ENCODE measurements around the gene CYTH2.

DNA sequence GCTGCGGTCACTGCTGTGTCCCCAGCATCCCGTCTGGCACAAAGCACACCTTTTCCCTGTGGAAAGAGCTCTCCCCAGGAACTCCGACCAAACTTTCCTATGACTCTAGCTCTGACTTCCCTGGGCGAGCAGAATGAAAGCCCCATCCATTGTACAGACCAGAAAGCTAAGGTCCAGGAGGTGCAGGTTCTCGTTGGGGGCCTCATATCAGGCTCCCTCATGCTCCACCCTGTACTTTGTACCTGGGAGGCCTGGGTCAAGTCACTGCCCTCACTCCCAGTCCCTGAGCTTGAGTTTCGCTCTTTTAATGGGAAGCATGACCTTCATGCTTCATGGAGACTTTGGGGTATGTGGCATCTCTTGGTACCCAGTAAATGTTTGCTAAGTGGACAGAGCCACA lies 18.4 kb downstream of the CYTH2 start:
- TF ChIP-seq, protein P1, sequence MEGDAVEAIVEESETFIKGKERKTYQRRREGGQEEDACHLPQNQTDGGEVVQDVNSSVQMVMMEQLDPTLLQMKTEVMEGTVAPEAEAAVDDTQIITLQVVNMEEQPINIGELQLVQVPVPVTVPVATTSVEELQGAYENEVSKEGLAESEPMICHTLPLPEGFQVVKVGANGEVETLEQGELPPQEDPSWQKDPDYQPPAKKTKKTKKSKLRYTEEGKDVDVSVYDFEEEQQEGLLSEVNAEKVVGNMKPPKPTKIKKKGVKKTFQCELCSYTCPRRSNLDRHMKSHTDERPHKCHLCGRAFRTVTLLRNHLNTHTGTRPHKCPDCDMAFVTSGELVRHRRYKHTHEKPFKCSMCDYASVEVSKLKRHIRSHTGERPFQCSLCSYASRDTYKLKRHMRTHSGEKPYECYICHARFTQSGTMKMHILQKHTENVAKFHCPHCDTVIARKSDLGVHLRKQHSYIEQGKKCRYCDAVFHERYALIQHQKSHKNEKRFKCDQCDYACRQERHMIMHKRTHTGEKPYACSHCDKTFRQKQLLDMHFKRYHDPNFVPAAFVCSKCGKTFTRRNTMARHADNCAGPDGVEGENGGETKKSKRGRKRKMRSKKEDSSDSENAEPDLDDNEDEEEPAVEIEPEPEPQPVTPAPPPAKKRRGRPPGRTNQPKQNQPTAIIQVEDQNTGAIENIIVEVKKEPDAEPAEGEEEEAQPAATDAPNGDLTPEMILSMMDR (IDR thresholded peaks at IDR 0.05), result no peak
- no peak for TF ChIP-seq POLR2A (IDR thresholded peaks at IDR 0.05)
